Activated CD4-positive, alpha-beta T cell treated with anti-CD3 and anti-CD28 coated beads, Interleukin-2, Interleukin-6, amounts not matched to agents 100 ng/mL and 50 ng/mL, durations not matched to agents 16 hours and 8 hours (primary cell): ENCODE measurements around the gene ABI3.
A peak's percentile ranks its signal among the peaks of the same experiment; 100 is the strongest.

Experiments
- DNase-seq: peaks from one replicate; pipeline ENCODE4 v3.0.0-alpha.2; 2020

Gene ABI3

DNA sequence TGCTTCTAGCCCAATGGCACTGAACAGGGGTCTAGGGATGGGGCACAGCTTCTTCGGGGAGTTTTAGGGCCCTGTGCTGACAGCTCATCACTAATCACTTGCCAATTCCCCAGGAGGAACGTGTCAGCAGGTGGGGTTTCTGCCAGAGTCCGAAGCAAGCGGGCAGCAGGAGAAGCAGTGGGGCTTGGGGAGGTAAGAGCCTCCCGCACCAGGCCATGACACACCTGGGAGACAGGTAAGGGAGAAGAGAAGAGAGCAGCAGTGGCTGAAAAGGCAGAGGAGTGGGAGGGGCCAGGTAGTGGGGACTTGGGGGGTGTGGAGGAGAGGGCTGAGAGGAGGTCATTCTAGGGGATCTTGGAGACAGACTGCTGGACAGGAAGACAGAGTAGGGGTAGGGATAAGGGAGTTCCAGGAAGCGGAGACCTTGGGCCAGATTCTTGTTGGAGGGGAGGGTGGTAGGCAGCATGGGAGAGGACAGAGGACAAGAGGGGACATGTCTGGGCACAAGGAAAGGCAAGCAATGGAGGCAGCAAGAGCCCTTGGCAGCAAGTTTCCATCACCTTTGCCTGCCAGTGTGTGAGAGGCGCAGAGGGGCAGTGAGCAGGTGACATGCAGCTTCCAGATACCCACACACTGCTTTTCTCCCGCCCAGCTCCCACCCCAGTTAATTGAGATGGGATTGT is 15.2 kb downstream of the ABI3 start:
- no peak for DNase-seq

DNA sequence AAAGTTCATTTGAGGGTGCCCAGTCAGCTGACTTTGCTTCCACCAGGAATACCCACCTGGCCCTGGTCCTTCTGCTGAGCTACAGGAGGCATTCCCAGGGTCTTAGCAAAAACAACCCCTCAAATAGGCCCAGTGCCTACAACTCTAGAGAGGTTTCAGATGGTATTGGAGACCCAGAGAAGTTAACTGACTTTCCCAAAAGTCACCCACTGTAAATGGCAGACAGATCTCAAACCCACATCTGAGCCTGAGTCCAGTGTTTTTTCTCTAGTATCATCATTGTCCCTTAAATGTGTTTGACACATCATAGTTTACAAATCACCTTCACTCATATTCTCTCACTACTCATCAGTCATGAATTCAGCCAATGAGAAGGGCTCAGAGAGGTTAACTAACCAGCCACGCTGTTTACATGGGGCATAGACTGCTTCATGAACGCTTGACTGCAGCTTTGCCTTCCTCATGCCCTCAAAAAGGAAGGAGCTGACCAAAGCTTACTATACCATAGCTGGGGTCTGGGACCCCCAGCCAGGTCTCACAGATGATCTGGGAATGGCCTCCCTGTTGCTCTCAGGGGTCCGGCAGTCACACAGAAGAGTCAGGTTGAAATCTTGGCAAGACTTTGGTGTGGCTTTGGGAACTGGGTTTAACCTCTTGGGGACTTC is 16.4 kb downstream of the ABI3 start:
- no peak for DNase-seq

DNA sequence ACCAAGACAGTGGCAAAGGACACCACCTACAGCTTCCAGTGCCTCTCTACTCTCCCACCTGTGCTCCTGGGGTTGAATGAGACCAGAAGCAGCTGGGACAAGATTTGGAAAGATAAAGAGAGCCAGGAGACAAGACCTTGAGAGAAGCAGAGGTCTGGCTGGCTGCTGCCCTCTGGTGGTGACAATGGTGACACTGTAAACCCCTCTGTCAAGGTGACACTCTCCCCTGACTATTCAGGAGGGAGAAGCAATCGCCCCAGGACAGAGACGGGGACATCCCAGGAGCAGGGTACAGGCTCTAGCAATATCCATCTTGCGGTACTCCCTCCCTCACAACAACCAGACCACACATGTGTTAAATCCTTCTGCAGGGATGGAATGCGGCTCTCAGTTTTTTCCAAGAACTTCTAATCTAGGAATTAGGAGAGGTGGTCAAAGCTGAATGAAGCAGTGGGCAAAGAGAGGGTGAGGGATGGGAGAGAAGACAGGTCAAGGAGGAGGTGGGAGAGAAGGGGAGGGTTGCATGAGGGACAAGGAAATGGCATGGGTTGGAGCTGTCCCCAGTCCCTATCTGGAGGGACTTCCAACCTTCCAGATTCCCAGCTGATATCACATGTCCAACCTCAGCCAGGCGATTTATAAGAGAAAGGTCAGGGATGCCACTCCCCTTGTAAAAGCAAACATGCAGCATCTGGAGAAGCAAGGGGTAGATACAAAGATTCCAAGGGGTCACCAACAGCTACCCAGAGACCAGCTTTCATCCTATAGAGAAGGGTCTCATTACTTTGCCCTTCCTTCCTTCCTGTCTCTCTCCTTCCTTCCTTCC is 17.1 kb downstream of the ABI3 start:
- peak; percentile 81 for DNase-seq

DNA sequence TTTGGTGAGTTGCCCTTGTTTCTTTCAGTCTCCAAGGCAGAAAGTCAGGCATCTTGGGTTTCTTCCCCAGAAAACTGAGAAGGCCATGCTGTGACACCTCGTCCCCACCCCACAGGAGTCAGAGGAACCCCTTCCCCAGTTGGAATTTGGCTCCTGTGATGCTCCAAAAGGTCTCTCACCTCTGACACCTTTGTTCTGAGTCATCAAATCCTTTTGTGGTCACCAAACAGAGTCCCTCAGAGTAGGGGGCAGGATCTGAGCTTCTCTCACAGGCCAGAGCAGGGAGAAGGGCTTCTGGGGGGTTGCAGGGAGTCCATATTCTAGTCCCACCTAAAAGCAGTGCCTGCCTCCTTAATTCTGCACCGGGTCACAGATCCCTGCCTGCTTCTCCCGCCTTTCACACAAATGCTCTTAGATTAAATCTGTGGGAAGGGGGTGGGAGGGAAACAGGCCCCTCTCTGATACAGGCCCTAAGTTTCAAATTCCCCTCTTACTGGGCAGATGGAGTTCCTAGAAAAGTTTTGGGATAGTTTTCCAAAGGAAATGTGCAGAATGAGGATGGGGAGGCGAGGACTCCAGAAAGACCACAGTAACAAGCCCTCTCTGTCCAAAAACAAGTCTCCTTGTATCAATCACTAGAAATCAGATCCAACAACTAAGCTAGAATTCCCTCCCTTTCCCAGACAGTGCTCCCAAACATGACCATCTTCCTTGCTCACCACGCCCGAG is 18.7 kb downstream of the ABI3 start:
- no peak for DNase-seq

GRCh38 chr17:49229805-49230600 is 19.5 kb downstream of the ABI3 start:
- DNase-seq: no peak

- DNase-seq: peak; percentile 87
Measured at GRCh38 chr17:49230636-49231562, 20.4 kb downstream of the ABI3 start, which contains the start of gene PHOSPHO1. PHOSPHO1 (minus strand) TSS chr17:49230787; CDS start chr17:49226691, 4,096 bp downstream.

DNA sequence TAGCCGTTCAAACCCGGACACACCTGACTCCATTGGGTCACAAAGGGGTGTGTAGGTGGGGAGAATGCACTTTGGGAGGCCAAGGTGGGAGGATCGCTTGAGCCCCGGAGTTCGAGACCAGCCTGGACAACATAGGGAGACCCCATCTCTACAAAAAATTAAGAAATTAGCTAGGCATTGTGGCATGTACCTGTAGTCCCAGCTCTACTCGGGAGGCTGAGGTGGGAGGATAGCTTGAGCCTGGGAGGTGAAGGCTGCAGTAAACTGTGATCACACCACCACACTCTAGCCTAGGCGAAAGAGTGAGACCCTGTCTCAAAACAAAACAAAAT is 21.0 kb downstream of the ABI3 start:
- DNase-seq: no peak

GRCh38 chr17:49234509-49235080 is 24.1 kb downstream of the ABI3 start:
- DNase-seq: no peak

GRCh38 chr17:49235896-49236295 is 25.4 kb downstream of the ABI3 start:
- DNase-seq: no peak

DNA sequence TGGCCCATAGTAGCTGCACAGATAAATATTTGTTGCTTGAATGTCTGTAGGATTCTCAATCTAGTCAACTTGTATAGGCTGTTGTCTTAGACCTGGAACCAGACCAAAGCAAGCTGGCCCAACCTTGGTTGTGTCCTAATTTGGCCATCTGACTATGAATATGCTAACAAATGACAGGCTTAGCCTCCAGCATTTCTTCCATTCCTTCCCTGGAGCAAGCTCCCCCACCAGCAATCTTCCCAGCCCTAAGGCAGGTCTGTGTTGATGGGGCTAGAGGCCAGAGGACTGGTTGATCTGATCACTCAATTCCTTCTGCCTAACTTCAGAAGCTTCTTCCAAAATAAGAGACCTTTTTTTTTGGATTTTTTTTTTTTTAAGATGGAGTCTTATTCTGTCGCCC is 29.5 kb downstream of the ABI3 start:
- DNase-seq: no peak

DNA sequence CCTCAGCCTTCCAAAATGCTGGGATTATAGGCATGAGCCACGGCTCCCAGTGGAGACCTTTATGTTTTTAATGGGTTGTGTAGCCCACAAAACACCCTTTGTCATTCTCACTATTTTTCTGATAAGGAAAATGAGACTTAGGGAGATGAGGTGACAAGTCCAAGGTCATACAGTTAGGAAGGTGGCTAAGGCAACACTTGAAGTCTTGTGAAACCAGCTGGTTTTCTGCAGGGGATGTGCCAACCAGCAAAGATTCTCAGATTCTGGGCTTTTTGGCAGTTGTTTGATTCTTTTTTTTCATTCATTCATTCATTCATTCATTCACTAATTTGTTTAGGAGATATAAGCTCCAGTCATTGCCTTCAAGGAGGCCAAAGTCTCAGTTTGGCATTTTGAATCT is 30.1 kb downstream of the ABI3 start:
- no peak for DNase-seq

GRCh38 chr17:49241040-49241439 is 30.5 kb downstream of the ABI3 start:
- no peak for DNase-seq

DNA sequence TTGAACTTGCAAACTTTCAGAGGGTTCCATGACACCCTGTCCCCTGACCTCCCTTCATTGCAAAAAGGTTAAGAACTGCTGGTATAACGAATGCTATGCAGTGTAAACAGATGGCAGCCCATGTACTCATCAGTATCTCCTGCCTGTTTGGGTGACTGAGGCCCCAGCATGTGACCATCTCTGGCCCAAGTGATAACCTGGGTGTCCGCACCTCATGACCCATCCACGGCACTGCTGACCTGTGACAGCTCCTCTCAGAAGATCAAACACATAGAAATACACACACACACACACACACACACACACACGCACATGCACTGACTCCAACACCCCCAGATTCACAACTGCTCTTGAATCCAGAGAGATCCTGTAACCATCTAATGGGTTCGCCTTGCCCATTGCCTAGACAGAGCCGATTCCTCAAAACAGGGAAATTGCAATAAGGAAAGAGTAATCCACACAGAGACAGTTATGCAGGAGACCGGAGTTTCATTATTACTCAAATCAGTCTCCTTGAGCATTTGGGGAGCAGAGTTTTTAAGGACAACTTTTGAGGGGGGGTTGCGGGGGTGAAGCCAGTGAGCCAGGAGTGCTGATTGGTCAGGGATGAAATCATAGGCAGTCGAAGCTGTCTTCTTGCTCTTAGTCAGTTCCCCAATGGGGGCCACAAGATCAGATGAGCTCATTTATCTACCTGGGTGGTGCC is 31.3 kb downstream of the ABI3 start:
- DNase-seq: no peak

- DNase-seq: no peak
Measured at GRCh38 chr17:49242813-49243212, 32.3 kb downstream of the ABI3 start.

GRCh38 chr17:49244839-49245238 is 34.3 kb downstream of the ABI3 start:
- no peak for DNase-seq

DNA sequence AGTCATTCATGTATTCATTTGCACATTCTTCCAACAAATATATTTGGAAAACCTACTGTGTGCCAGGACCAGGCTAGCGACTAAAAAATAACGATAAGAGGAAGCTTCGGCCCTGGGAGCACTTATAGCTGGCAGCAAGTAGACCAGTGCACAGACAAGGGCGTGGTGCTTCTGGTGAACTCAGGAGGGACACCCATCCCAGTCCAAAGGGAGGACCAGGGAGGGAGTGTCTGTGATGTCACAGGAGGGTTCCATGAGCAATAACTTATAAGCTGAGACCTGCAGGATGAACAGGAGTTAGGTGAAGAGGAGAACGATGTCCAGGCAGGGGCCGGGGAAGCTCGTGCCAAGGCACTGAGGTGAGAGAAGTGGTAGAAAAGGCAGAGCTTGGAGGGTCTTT is 37.4 kb downstream of the ABI3 start:
- DNase-seq: no peak

GRCh38 chr17:49249292-49249794 is 38.8 kb downstream of the ABI3 start:
- no peak for DNase-seq

GRCh38 chr17:49249890-49250522 is 39.5 kb downstream of the ABI3 start:
- no peak for DNase-seq

GRCh38 chr17:49252148-49252695 is 41.7 kb downstream of the ABI3 start:
- no peak for DNase-seq
